ENCODE measurements around the gene FBXL20.

DNA sequence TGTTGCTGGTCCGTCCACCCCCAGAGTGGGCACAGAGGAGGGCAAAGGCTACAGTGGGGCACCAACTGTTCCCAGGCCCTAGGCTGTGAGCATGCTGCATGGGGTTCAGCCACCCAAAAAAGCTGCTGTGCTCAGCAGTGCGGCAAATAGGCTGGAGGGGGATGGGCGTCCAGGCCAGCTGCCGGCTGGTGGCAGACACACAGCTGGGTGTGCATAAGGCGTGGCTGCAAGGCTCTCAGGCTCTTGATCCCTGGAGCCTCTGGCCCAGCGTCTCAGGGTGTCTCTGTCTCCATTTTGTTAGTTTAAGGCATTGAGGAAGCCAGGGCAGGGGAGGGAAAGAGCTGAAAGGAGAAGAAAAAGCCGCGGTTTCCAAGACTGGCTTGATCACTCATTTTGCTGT is 192.5 kb downstream of the FBXL20 start:
- TF ChIP-seq, protein P1, sequence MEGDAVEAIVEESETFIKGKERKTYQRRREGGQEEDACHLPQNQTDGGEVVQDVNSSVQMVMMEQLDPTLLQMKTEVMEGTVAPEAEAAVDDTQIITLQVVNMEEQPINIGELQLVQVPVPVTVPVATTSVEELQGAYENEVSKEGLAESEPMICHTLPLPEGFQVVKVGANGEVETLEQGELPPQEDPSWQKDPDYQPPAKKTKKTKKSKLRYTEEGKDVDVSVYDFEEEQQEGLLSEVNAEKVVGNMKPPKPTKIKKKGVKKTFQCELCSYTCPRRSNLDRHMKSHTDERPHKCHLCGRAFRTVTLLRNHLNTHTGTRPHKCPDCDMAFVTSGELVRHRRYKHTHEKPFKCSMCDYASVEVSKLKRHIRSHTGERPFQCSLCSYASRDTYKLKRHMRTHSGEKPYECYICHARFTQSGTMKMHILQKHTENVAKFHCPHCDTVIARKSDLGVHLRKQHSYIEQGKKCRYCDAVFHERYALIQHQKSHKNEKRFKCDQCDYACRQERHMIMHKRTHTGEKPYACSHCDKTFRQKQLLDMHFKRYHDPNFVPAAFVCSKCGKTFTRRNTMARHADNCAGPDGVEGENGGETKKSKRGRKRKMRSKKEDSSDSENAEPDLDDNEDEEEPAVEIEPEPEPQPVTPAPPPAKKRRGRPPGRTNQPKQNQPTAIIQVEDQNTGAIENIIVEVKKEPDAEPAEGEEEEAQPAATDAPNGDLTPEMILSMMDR (conservative IDR thresholded peaks at IDR 0.05) = no peak
- TF ChIP-seq EZH2 (IDR thresholded peaks at IDR 0.05; ENCODE audit: low read depth) = no peak
